GM20000 (cell line): ENCODE results near the gene BCAS2.

Experiments
- DNase-seq: peaks from one replicate; pipeline ENCODE4 v3.0.0; 2012; ENCODE audit warnings: low spot score
- TF ChIP-seq, protein P1 (sequence below): IDR thresholded peaks from 2 replicates; pipeline ENCODE4 v1.5.1; 2012; ENCODE audit warnings: mild to moderate bottlenecking, control low read depth; ENCODE audit errors: extremely low read depth, missing control alignments

Gene BCAS2

DNA sequence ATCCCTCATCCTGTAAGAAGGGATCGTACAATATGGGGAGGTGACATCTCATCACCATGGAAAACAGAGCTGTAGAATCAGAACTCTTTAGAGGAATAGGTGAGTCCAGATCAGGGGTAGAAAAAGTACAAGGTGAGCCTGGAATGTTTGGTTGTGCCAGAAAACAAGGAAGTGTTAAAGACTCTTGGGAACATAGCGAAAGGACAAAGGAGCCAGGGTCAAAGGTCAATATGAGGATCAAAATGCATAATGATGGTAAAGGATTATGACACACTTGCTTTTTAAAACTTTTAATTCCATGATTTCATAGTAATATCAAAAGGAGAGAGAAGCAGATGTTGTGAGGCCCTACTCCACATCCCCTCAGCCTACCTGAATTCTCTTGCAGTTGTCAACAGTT, 51.2 kb downstream of the BCAS2 start:
- TF ChIP-seq, protein P1, sequence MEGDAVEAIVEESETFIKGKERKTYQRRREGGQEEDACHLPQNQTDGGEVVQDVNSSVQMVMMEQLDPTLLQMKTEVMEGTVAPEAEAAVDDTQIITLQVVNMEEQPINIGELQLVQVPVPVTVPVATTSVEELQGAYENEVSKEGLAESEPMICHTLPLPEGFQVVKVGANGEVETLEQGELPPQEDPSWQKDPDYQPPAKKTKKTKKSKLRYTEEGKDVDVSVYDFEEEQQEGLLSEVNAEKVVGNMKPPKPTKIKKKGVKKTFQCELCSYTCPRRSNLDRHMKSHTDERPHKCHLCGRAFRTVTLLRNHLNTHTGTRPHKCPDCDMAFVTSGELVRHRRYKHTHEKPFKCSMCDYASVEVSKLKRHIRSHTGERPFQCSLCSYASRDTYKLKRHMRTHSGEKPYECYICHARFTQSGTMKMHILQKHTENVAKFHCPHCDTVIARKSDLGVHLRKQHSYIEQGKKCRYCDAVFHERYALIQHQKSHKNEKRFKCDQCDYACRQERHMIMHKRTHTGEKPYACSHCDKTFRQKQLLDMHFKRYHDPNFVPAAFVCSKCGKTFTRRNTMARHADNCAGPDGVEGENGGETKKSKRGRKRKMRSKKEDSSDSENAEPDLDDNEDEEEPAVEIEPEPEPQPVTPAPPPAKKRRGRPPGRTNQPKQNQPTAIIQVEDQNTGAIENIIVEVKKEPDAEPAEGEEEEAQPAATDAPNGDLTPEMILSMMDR = no peak

DNA sequence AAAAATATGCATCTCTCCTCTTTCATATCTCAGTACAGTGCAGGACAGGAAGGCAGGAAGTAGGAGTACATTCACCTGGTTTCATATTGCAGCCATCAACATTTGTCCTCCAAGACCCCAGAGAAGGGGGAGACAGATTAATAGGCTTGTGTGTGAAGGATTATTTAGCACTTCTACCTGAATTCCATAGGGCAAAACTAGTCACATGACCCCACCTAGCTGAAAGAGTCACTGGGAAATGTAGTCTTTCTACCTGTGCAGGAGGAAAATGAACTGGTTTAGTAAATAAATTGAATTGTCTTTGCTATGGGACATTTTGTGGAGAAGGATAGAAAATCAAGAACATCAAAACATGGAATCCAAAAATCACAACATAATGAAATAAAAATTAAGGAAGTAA, 56.5 kb downstream of the BCAS2 start:
- TF ChIP-seq, protein P1 = no peak
- DNase-seq = no peak

More for the DNA sequence above, 51.2 kb downstream of the BCAS2 start:
- no peak for DNase-seq

DNA sequence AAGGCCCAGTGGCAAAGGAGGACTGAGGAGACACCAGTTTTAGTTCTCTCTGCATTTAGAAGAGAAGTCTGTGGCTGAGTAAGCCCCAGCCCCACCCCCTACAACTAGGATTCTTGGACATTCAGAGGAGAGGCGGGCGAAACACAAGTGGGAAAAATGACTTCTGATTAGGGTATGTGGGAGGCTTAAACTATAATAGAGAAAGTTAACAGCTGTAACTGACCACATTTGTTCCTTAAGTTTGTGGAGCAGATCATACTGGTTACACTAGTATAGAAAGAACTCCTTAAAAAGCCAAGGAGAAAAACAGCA, 59.2 kb downstream of the BCAS2 start:
- TF ChIP-seq, protein P1 = no peak
- DNase-seq = no peak

GRCh38 chr1:114521396-114522263, 59.8 kb downstream of the BCAS2 start:
- no peak for DNase-seq

More at GRCh38 chr1:114521396-114522263, 59.8 kb downstream of the BCAS2 start:
- TF ChIP-seq, protein P1 = no peak
